ENCODE measurements around the gene SDF2L1.
A peak's percentile ranks its signal among the peaks of the same experiment; 100 is the strongest.
"Not testable (repeated sequence)": the region's sequence is repeated elsewhere in the genome, so short reads cannot be mapped to it uniquely, and the experiment has no call there.

SDF2L1 gene, protein sequence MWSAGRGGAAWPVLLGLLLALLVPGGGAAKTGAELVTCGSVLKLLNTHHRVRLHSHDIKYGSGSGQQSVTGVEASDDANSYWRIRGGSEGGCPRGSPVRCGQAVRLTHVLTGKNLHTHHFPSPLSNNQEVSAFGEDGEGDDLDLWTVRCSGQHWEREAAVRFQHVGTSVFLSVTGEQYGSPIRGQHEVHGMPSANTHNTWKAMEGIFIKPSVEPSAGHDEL

GRCh38 chr22:21641789-21642583, at the start of gene SDF2L1:
Gene SDF2L1, plus strand, starts transcription at chr22:21642302. Its CDS starts 35 bp downstream, at chr22:21642337.
- DNase-seq, result peak; percentile 97

- DNase-seq, result no peak
These were observed 49.7 kb upstream of the SDF2L1 start for GRCh38 chr22:21592422-21592821.

GRCh38 chr22:21593406-21594232, 48.5 kb upstream of the SDF2L1 start:
- no peak for DNase-seq

DNA sequence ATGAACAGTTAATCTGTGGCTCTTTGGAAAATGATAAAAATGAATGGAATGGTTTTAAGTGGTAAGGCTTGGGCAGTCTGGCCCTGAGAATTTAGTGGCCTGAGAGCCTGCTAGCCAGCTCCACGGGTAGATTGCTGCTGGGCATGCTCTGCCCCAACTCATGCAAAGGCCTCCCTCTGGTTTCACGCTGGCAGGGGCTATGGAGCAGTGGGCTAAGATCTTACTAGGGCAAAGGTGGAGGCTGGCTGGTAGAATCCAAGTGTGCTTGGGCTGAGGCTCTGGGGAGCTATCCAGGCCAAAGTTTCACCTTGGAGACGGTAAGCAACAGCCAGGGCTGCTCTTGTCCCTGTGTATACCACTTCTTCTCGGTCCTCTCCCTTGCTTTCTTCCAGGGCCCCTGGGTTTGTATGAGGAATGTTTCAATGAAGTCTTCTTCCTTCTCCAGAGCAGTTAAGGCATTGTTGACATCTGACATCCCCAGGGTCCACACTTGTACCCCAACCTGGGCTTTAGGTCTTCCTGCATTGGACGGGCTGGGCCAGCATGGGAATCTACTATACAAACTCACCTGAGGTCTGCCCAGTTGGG, 47.1 kb upstream of the SDF2L1 start:
- no peak for DNase-seq

DNA sequence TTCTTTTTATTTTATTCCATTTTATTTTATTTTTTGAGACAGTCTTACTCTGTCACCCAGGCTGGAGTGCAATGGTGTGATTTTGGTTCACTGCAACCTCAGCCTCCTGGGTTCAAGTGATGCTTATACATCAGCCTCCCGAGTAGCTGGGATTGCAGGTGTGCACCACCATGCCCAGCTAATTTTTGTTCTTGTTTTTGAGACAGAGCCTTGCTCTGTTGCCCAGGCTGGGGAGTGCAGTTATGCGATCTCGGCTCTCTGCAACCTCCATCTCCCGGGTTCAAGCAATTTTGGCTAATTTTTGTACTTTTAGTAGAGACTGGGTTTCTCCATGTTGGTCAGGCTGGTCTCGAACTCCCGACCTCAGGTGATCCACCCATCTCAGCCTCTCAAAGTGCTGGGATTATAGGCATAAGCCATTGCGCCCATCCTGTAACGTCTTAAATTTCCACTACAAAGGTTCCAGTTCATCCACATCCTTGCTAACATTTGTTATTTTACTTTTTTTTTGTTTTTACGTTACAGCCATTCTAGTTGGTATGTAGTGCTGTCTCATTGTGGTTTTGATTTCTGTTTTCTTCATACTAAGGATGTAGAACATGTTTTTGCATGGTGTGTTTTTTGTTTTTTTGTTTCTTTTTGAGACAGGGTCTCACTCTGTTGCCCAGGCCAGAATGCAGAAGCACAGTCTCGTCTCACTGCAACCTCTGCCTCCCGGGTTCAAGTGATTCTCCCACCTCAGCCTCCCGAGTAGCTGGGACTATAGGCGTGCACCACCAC, 45.6 kb upstream of the SDF2L1 start:
- DNase-seq, result not testable (repeated sequence)

- no peak for DNase-seq
These were observed 43.8 kb upstream of the SDF2L1 start for GRCh38 chr22:21598302-21598701.

GRCh38 chr22:21599053-21599893, 42.8 kb upstream of the SDF2L1 start:
- no peak for DNase-seq

DNA sequence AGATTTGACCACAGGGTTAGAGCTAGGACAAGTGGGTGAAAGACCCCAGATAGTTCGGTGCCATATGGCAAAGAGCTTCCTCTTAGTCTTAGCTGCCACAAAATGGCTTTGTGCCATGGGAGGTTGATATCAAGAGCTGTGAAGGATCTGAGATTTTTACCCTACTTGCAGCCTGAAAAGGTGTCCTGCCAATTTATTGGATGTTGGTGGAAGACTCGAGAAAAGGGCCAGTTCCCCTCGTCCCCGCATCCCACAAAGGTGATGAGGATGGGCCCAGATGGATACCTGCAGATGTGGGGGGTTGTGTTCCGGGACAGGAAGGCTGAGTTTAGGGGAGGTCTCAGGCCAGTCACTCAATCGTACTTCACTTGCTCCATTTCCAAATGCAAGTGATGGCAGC, 39.5 kb upstream of the SDF2L1 start:
- no peak for DNase-seq

DNA sequence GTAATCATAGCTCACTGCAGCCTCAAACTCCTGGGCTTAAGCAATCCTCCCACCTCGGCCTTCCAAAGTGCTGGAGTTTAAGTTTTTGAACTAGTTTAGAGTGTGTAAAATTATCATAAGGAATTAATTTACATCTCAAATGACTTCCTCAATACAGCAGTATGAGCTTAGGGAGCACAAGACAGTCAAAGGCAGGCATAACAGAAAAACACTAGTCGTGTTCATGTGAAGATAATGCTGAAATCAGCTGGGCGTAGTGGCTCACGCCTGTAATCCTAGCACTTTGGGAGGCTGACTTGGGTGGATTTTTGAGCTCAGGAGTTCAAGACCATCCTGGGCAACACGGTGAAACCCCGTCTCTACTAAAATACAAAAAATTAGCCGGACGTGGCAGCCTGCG, 38.1 kb upstream of the SDF2L1 start:
- no peak for DNase-seq

DNA sequence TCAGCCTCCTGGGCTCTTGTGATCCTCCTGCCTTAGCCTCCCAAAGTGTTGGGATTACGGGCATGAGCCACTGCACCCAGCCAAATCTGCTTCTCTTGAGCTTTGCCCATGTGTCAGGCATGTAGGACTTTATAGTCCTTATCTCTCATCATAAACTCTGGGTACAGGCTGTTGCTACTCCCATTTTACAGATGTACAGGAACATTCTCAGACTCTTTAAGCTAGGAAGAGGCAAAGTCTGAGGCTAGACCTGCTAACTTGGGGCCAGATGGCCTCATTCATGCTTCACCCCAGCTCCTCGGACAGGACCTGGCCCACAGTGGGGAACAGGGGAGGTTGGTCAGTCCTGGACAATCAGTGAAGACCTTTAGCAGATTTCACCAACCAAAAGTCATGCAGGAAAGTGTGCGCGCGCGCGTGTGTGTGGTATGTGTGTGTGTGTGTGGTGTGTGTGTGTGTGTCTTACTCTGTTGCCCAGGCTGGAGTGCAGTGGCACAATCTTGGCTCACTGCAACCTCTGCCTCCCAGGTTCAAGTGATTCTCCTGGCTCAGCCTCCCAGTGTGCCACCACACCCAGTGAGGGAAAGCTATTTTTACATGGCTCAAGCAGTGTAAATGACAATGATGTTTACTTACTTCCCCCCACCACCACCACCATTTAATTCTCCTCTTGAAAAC, 36.1 kb upstream of the SDF2L1 start:
- no peak for DNase-seq

GRCh38 chr22:21606775-21607174, 35.3 kb upstream of the SDF2L1 start:
- DNase-seq, result no peak

- not testable (repeated sequence) for DNase-seq
These were observed 32.4 kb upstream of the SDF2L1 start for GRCh38 chr22:21609556-21610157.

- DNase-seq, result no peak
These were observed 30.7 kb upstream of the SDF2L1 start for GRCh38 chr22:21611210-21611977.

- no peak for DNase-seq
These were observed 29.2 kb upstream of the SDF2L1 start for GRCh38 chr22:21612858-21613257.

DNA sequence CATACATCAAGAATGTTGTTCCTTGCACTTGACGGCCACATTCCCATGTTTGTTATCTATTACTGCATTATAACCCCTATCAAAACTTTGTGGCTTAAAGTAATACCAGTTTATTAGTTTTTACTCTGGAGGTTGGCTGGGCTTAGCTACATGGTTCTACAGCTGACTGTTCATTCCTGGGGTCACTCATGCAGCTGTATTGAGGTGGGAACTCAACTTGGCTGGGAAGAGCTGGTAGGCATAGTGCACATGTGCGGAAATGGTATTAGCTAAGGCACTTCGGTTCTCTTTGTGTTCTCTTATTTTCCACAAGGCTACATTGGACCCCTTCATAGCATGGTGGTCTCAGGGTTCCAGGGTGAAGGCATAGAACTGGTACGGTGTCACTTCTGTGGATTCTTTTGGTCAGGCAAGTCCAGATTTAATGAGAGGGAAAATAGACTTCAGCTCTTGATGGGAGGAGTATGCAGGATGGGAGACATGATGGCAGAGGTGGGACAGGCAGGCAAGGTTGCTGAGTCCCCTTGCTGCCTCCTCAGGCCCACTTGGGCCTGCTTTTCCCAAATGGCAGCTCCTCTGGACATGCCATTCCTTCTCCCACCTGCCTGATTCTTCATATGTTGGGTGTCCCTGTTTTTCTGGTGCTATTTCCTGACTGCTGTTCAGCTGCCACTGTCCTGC, 28.4 kb upstream of the SDF2L1 start:
- no peak for DNase-seq

DNA sequence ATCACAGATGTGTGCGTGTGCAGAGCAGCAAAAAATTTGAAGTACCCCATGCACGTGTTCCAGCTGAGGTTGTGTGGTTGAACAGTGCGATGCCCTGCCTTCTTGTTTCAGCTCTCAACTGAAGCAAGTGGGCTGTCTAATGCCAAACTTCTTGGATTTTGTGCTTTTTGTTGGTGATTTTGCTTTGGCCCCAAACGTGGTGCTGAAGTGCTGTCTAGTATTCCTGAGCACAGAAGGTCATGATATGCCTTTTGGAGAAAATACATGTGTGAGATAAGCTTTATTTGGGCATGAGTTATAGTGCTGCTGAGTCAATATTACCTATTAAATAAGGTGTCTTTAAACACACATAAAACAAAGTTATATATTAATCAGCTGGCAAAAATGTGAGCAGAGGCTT, 26.4 kb upstream of the SDF2L1 start:
- DNase-seq, result no peak

- not testable (repeated sequence) for DNase-seq
These were observed 24.8 kb upstream of the SDF2L1 start for GRCh38 chr22:21617337-21617736.

DNA sequence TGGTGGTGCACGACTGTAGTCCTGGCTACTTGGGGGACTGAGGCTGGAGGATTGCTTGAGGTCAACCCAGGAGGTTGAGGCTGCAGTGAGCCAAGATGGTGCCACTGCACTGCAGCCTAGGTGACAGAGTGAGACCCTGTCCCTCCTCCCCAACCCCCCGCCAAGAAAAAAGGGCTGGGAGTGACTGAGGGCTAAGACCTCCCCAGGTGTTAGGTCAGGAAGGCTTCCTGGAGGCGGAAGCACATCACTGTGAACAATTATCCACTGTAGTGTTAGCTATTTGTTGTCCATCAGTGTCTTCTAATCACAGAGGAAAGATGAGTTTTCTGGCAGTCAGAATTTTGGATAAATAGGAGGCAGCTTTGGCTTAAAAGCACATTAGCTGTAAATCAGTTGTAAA, 21.1 kb upstream of the SDF2L1 start:
- DNase-seq, result no peak

Data from activated T-cell treated with anti-CD3 and anti-CD28 coated beads, Interleukin-2, amount 50 U/mL, for 1 hour (primary cell).